Measurements from ENCODE around the gene SMCO4.

- TF ChIP-seq CTCF (IDR thresholded peaks at IDR 0.05): peak in 1 of 6 experiments; percentile 8
- TF ChIP-seq POLR2A (IDR thresholded peaks at IDR 0.05): no peak
Measured at GRCh38 chr11:93481696-93482095, 61.5 kb downstream of the SMCO4 start.

Measured in Peyer's patch (tissue), 4 donors.